HepG2 (cell line): Measurements from ENCODE around the gene PTGIR. TPM values are rescaled to one million over a fixed set of nuclear protein-coding genes. Genes with fewer than 3 reads are reported as not detected.

Source experiments
- ATAC-seq: fragments of 200-7000 bp; cut with Tn5 transposase; 3 replicates; pipeline ENCODE4 v1.9.1; 2020; ENCODE audit warnings: mild to moderate bottlenecking, moderate library complexity
- BruUV-seq: library from RNA; stranded (reverse); fragments of 400-500 nt; replicated peaks from 2 replicates; lab custom pipeline; 2021; lab: Mats Ljungman, UMichigan
- CTCF ChIA-PET: fragments of 300-600 bp; formaldehyde crosslinking; extraction: SDS; loops from one replicate; lab custom pipeline; 2021; ENCODE audit warnings: low total read pairs, inconsistent platforms, low intra/inter-chr PET ratio; lab: Yijun Ruan, JAX
- POLR2A ChIA-PET: fragments of 350-600 bp; sonication (Branson Sonifier 250); formaldehyde crosslinking; loops from one replicate; lab custom pipeline; 2020; ENCODE audit warnings: antibody characterized with exemption, inconsistent platforms; lab: Yijun Ruan, JAX
- DNase-seq: peaks from one replicate; pipeline ENCODE4 v3.0.0-alpha.2; 2015; ENCODE audit warnings: low spot score
- FAIRE-seq: peaks from 3 replicates; lab custom pipeline; 2011; peaks lifted over from hg19 to GRCh38; lab: Jason Lieb, UNC
- H2AFZ ChIP-seq: one replicate; pipeline ENCODE4 v1.6.1; 2011; ENCODE audit warnings: low read length, inconsistent platforms
- H3K27ac ChIP-seq: fragments of 300-600 bp; 3 replicates; pipeline ENCODE4 v1.8.0; 2011; ENCODE audit warnings: mixed run types, mild to moderate bottlenecking, mixed read lengths, low read length, inconsistent platforms; ENCODE audit not compliant: insufficient read depth; ENCODE audit errors: extremely low read length
- H3K27me3 ChIP-seq, 2 experiments: fragments of 200-600 bp in 1 of 2; 2 replicates in 1 of 2; 3 replicates in 1 of 2; pipeline versions ENCODE4 v1.6.0 to v1.8.0; 2011; ENCODE audit warnings: low read length in 2 of 2, mild to moderate bottlenecking in 2 of 2, moderate library complexity in 2 of 2, inconsistent platforms in 1 of 2; ENCODE audit not compliant: insufficient read depth in 2 of 2, control insufficient read depth in 1 of 2
- H3K36me3 ChIP-seq, 2 experiments: fragments of 200-600 bp in 1 of 2; replicated peaks in 1 of 2; 2 replicates in 1 of 2; 3 replicates in 1 of 2; pipeline versions ENCODE4 v1.5.1 to v1.8.0; 2011; ENCODE audit warnings: low read length in 2 of 2, inconsistent platforms in 1 of 2; ENCODE audit not compliant: insufficient read depth in 2 of 2, control insufficient read depth in 1 of 2
- H3K4me1 ChIP-seq: 2 replicates; pipeline ENCODE4 v1.5.1; 2012; ENCODE audit warnings: low read length, inconsistent platforms; ENCODE audit not compliant: insufficient read depth
- H3K4me2 ChIP-seq: 2 replicates; pipeline ENCODE4 v1.6.0; 2011; ENCODE audit warnings: low read depth, low read length, inconsistent platforms
- H3K4me3 ChIP-seq, 3 experiments: fragments of 200-600 bp in 1 of 3; sonication (generic), shearing (Covaris generic) in 1 of 3; replicated peaks in 1 of 3; 2 replicates each; pipeline ENCODE4 v1.5.1; 2011 to 2016; ENCODE audit warnings: low read length in 3 of 3, inconsistent platforms in 2 of 3, low read depth in 2 of 3, mild to moderate bottlenecking in 2 of 3, control low read depth in 1 of 3, mixed read lengths in 1 of 3; ENCODE audit not compliant: insufficient read depth in 1 of 3
- H3K79me2 ChIP-seq: one replicate; pipeline ENCODE4 v1.6.1; 2011; ENCODE audit warnings: low read length, inconsistent platforms; ENCODE audit not compliant: insufficient read depth
- H3K9ac ChIP-seq: 2 replicates; pipeline ENCODE4 v1.6.0; 2011; ENCODE audit warnings: mild to moderate bottlenecking, low read depth, low read length, inconsistent platforms; ENCODE audit not compliant: insufficient read depth
- H3K9me3 ChIP-seq: 2 replicates; pipeline ENCODE4 v1.5.1; 2012; ENCODE audit warnings: mild to moderate bottlenecking, low read length
- H4K20me1 ChIP-seq: 2 replicates; pipeline ENCODE4 v1.6.0; 2011; ENCODE audit warnings: inconsistent platforms, mild to moderate bottlenecking, low read length, moderate library complexity; ENCODE audit not compliant: insufficient read depth
- IKZF4 ChIP-seq: sonication (generic); formaldehyde crosslinking; IDR thresholded peaks from 2 replicates; pipeline ENCODE4 v1.5.1; 2020; ENCODE audit warnings: borderline replicate concordance, mild to moderate bottlenecking, low read depth, missing genetic modification reagents; ENCODE audit errors: not compliant biosample characterization
- KDM5A ChIP-seq: fragments of 200-600 bp; sonication (generic); IDR thresholded peaks from 2 replicates; pipeline ENCODE4 v1.7.0; 2018; ENCODE audit warnings: antibody characterized with exemption, mild to moderate bottlenecking, low read length, borderline replicate concordance
- KLF15 ChIP-seq: sonication (generic); formaldehyde crosslinking; IDR thresholded peaks from 2 replicates; pipeline ENCODE4 v1.8.1; 2023; ENCODE audit warnings: borderline replicate concordance, mild to moderate bottlenecking, inconsistent platforms, missing genetic modification reagents, mixed read lengths
- RFX5 ChIP-seq: IDR thresholded peaks from 2 replicates; pipeline ENCODE4 v1.6.1; 2011; ENCODE audit warnings: low read depth, low read length, improper control_type of control experiment
- SP2 ChIP-seq: sonication (generic); formaldehyde crosslinking; IDR thresholded peaks from 2 replicates; pipeline ENCODE4 v1.5.1; 2020; ENCODE audit warnings: mild to moderate bottlenecking, missing genetic modification reagents
- SYNCRIP ChIP-seq: fragments of 200-400 bp; formaldehyde crosslinking; IDR thresholded peaks from 2 replicates; pipeline ENCODE4 v1.6.1; 2018; ENCODE audit warnings: mild to moderate bottlenecking, low read depth, low read length; ENCODE audit not compliant: insufficient read depth
- ZFP62 ChIP-seq: sonication (generic); formaldehyde crosslinking; IDR thresholded peaks from 2 replicates; pipeline ENCODE4 v1.4.0; 2020; ENCODE audit warnings: missing genetic modification reagents
- ZNF12 ChIP-seq: sonication (generic); formaldehyde crosslinking; IDR thresholded peaks from 2 replicates; pipeline ENCODE4 v1.5.0; 2020; ENCODE audit warnings: missing genetic modification reagents
- ZNF501 ChIP-seq: sonication (generic); formaldehyde crosslinking; IDR thresholded peaks from 2 replicates; pipeline ENCODE4 v1.5.1; 2020; ENCODE audit warnings: mild to moderate bottlenecking, moderate library complexity, missing genetic modification reagents
- ZNF549 ChIP-seq: sonication (generic); formaldehyde crosslinking; IDR thresholded peaks from 2 replicates; pipeline ENCODE4 v1.5.0; 2020; ENCODE audit warnings: missing genetic modification reagents
- ZNF75D ChIP-seq: sonication (generic); formaldehyde crosslinking; IDR thresholded peaks from 2 replicates; pipeline ENCODE4 v1.8.1; 2023; ENCODE audit warnings: missing genetic modification reagents, mild to moderate bottlenecking, borderline replicate concordance
- ZNF883 ChIP-seq: sonication (generic); formaldehyde crosslinking; IDR thresholded peaks from 2 replicates; pipeline ENCODE4 v1.5.1; 2020; ENCODE audit warnings: mild to moderate bottlenecking, missing genetic modification reagents; ENCODE audit errors: not compliant biosample characterization
- WGBS: methylation state at CpG from one replicate; pipeline ENCODE4 v1.1.6; 2017; ENCODE audit warnings: low lambda C conversion rate; 5-methylcytosine and 5-hydroxymethylcytosine counted together
- in situ Hi-C: cut with HindIII; loops from 2 replicates; pipeline ENCODE4 v1.10.0; 2017; ENCODE audit warnings: low pct_unique_long_range_greater_than_20kb; ENCODE audit not compliant: extremely low pct_ligation_motif_present
- intact Hi-C: fragments of 100-400 bp; cut with micrococcal nuclease; formaldehyde crosslinking; loops from one replicate; pipeline ENCODE4 v1.10.0; 2022; ENCODE audit not compliant: unreplicated experiment
- polyA plus RNA-seq, 8 experiments: library from polyadenylated mRNA; depleted of rRNA in 3 of 8; stranded (reverse) in 7 of 8; unstranded in 1 of 8; fragments of >200 nt; fragmentation: Illumina TruSeq in 4 of 8; extraction: Trizol in 4 of 8; gene quantifications; 2 replicates each; pipeline versions ENCODE4 v1.2.1 to v1.2.3, GENCODE V29; 2011 to 2016; ENCODE audit warnings: low read depth in 4 of 8, missing spikeins in 1 of 8, mixed read lengths in 1 of 8; ENCODE audit not compliant: insufficient read depth in 1 of 8
- total RNA-seq, 5 experiments: library from RNA; depleted of rRNA; stranded (reverse); fragments of >200 nt; fragmentation: Illumina TruSeq; extraction: Trizol; gene quantifications; 2 replicates each; pipeline ENCODE4 v1.2.3, GENCODE V29; 2016; ENCODE audit warnings: low read depth in 1 of 5
- TF ChIP-seq, protein P1 (sequence below): IDR thresholded peaks from 2 replicates; pipeline ENCODE4 v1.6.1; 2012; ENCODE audit warnings: low read depth, low read length, improper control_type of control experiment
- TF ChIP-seq, protein P2 (sequence below): IDR thresholded peaks from 2 replicates; pipeline ENCODE4 v1.6.1; 2016; ENCODE audit warnings: low read depth, borderline replicate concordance
- TF ChIP-seq, protein P3 (sequence below): sonication (generic); formaldehyde crosslinking; IDR thresholded peaks from 2 replicates; pipeline ENCODE4 v1.5.0; 2020; ENCODE audit warnings: mild to moderate bottlenecking, missing genetic modification reagents

PTGIR gene
- total and polyA plus RNA-seq, 2 of the 13 experiments (the other 11 are each of a cell fraction or from before 2014, with no cell fraction given): not detected

DNA sequence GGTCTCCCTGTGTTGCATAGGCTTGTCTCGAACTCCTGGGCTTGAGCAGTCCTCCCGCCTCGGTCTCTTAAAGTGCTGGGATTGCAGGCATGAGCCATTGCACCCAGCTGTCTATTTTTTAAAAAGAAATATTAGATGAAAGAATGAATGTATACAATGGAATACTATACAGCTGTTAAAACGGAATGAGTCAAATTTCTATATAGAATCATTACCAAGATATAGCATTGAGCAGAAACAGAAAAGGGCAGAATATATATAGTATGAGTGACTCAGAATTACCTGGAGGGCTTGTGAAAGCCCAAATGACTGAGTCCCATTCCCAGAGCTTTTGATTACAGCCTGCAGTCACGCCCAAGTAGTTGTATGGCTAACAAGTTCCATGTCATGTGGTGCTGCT, 31.7 kb upstream of the PTGIR start:
- Histone ChIP-seq H3K4me3 (no peak overlapping the region), H3K79me2 (no peaks in the 10 kb centered on the region), H4K20me1 (peaks cover 1% of the 10 kb centered on the region; the same call in 1 of the 2 replicates), H3K27ac (no peak overlapping the region), H3K9me3 (no peaks in the 10 kb centered on the region), H3K27me3 (peaks cover 4 to 29% of the 10 kb centered on the region in 2 experiments; a peak in 3 of 5 replicates), H2AFZ (no peak overlapping the region), H3K36me3 (no peaks in the 10 kb centered on the region), H3K4me2 (no peak overlapping the region), H3K9ac (no peak overlapping the region), H3K4me1 (peaks cover 28% of the 10 kb centered on the region)
- POLR2A ChIA-PET: no interaction called here
- no peak for DNase-seq
- no peak for FAIRE-seq
- ATAC-seq: no peak
- in situ Hi-C loops: no loop called here
- BruUV-seq: no TSS peak
- CTCF ChIA-PET: no interaction called here
- TF ChIP-seq ZFP62 (CRISPR knock-in tag) (no peak), ZNF549 (no peak), RFX5 (no peak), IKZF4 (CRISPR knock-in tag) (no peak)
- TF ChIP-seq, protein P1, sequence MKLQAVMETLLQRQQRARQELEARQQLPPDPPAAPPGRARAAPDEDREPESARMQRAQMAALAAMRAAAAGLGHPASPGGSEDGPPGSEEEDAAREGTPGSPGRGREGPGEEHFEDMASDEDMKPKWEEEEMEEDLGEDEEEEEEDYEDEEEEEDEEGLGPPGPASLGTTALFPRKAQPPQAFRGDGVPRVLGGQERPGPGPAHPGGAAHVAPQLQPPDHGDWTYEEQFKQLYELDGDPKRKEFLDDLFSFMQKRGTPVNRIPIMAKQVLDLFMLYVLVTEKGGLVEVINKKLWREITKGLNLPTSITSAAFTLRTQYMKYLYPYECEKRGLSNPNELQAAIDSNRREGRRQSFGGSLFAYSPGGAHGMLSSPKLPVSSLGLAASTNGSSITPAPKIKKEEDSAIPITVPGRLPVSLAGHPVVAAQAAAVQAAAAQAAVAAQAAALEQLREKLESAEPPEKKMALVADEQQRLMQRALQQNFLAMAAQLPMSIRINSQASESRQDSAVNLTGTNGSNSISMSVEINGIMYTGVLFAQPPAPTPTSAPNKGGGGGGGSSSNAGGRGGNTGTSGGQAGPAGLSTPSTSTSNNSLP: no peak
- TF ChIP-seq, protein P2, sequence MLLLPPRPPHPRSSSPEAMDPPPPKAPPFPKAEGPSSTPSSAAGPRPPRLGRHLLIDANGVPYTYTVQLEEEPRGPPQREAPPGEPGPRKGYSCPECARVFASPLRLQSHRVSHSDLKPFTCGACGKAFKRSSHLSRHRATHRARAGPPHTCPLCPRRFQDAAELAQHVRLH (CRISPR knock-in tag): no peak
- TF ChIP-seq, all 625 proteins: peak for 0
- 60% methylated on average over 5 of the region's 5 CpGs for WGBS
- intact Hi-C loops: no loop called here

DNA sequence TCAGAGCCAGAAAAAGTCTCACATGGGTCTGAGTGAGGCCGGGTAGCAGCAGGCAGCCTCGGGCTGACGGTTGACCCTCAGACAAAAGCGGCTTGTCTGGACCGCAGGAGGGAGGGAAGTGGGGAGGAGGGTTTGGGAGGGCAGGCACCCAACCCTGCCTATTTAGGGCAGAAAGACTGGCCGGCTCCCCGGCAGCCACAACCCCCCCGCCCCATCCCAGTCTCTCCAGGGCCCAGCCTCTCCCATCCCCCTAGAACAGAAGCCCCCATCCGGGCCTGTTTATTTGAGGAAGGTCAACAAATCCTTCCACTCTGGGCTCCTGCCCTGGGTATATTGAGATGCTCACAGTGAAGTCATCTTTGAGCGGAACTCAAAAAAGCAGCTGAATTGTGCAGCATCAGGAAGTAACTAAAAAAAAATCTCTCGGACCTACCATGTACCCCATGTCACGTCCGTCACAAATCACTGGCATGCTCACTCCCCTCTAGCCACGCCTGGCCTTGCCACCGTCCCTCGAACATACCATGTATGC, 29.8 kb upstream of the PTGIR start:
- Histone ChIP-seq H3K9me3 (no peaks in the 10 kb centered on the region), H2AFZ (no peak overlapping the region), H3K27ac (no peak overlapping the region), H4K20me1 (no peaks in the 10 kb centered on the region), H3K4me2 (no peak overlapping the region), H3K79me2 (no peaks in the 10 kb centered on the region), H3K4me1 (peaks cover 15% of the 10 kb centered on the region), H3K9ac (no peak overlapping the region), H3K36me3 (no peaks in the 10 kb centered on the region), H3K4me3 (no peak overlapping the region), H3K27me3 (peaks cover 1 to 20% of the 10 kb centered on the region in 2 experiments; a peak in 3 of 5 replicates)
- ChIA-PET POLR2A (no interaction called here), CTCF (no interaction called here)
- intact Hi-C loops (no loop called here), in situ Hi-C loops (no loop called here)
- no TSS peak for BruUV-seq
- ATAC-seq (peak; percentile 43; the same call in 2 of the 3 replicates), DNase-seq (peak; percentile 27), FAIRE-seq (no peak)
- 26% methylated on average over 12 of the region's 16 CpGs for WGBS
- TF ChIP-seq, protein P3, sequence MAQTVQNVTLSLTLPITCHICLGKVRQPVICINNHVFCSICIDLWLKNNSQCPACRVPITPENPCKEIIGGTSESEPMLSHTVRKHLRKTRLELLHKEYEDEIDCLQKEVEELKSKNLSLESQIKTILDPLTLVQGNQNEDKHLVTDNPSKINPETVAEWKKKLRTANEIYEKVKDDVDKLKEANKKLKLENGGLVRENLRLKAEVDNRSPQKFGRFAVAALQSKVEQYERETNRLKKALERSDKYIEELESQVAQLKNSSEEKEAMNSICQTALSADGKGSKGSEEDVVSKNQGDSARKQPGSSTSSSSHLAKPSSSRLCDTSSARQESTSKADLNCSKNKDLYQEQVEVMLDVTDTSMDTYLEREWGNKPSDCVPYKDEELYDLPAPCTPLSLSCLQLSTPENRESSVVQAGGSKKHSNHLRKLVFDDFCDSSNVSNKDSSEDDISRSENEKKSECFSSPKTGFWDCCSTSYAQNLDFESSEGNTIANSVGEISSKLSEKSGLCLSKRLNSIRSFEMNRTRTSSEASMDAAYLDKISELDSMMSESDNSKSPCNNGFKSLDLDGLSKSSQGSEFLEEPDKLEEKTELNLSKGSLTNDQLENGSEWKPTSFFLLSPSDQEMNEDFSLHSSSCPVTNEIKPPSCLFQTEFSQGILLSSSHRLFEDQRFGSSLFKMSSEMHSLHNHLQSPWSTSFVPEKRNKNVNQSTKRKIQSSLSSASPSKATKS (CRISPR knock-in tag): no peak
- TF ChIP-seq ZNF501 (CRISPR knock-in tag) (no peak), SYNCRIP (no peak), ZNF75D (no peak), ZNF12 (CRISPR knock-in tag) (no peak), KLF15 (no peak), KDM5A (no peak), ZNF883 (CRISPR knock-in tag) (no peak), SP2 (CRISPR knock-in tag) (no peak)
